GM12878 (cell line): ENCODE measurements around the gene RND2. TPM values are rescaled to one million over a fixed set of nuclear protein-coding genes. Genes with fewer than 3 reads are reported as not detected.

Source experiments
- ATAC-seq: fragments of 200-7000 bp; cut with Tn5 transposase; 3 replicates; pipeline ENCODE4 v1.9.1; 2020; ENCODE audit warnings: mild to moderate bottlenecking, moderate library complexity
- BruUV-seq: library from RNA; stranded (reverse); fragments of 400-500 nt; replicated peaks from 2 replicates; lab custom pipeline; 2021; lab: Mats Ljungman, UMichigan
- CTCF ChIA-PET: fragments of 300-600 bp; sonication (Branson Sonifier 250); formaldehyde crosslinking; extraction: SDS; loops from one replicate; lab custom pipeline; 2021; ENCODE audit warnings: inconsistent platforms; lab: Yijun Ruan, JAX
- POLR2A ChIA-PET: fragments of 350-600 bp; formaldehyde crosslinking; extraction: SDS; loops from one replicate; lab custom pipeline; 2021; ENCODE audit warnings: inconsistent platforms; lab: Charles Lee
- RAD21 ChIA-PET: fragments of 300-600 bp; sonication (Branson Sonifier 250); formaldehyde crosslinking; loops from one replicate; lab custom pipeline; 2023; ENCODE audit warnings: antibody characterized with exemption; ENCODE audit not compliant: unreplicated experiment; lab: Charles Lee
- SMC1A ChIA-PET: fragments of 300-600 bp; sonication (Branson Sonifier 250); formaldehyde crosslinking; loops from one replicate; lab custom pipeline; 2023; ENCODE audit not compliant: unreplicated experiment, uncharacterized antibody; lab: Charles Lee
- DNase-seq: peaks from one replicate; pipeline ENCODE4 v3.0.0-alpha.2; 2011; ENCODE audit warnings: low read depth, low spot score
- FAIRE-seq: peaks from 3 replicates; lab custom pipeline; 2011; peaks lifted over from hg19 to GRCh38; lab: Jason Lieb, UNC
- H2AFZ ChIP-seq: 2 replicates; pipeline ENCODE4 v1.6.0; 2011; ENCODE audit warnings: low read depth, low read length, control low read depth; ENCODE audit not compliant: control insufficient read depth
- H3K27ac ChIP-seq: 2 replicates; pipeline ENCODE4 v1.5.1; 2011; ENCODE audit warnings: control low read depth; ENCODE audit not compliant: control insufficient read depth, insufficient read depth
- H3K27me3 ChIP-seq, 2 experiments: replicated peaks in 1 of 2; 2 replicates each; pipeline versions ENCODE4 v1.6.0 to v1.6.1; 2011; ENCODE audit warnings: low read length in 1 of 2; ENCODE audit not compliant: control insufficient read depth in 2 of 2, insufficient read depth in 2 of 2
- H3K36me3 ChIP-seq, 2 experiments: 2 replicates each; pipeline ENCODE4 v1.5.1; 2011; ENCODE audit warnings: low read length in 1 of 2; ENCODE audit not compliant: control insufficient read depth in 2 of 2, insufficient read depth in 2 of 2
- H3K4me1 ChIP-seq: 2 replicates; pipeline ENCODE4 v1.6.1; 2011; ENCODE audit warnings: mild to moderate bottlenecking, low read length, moderate library complexity, mixed read lengths; ENCODE audit not compliant: control insufficient read depth, insufficient read depth
- H3K4me2 ChIP-seq: 2 replicates; pipeline ENCODE4 v1.6.0; 2011; ENCODE audit warnings: control low read depth; ENCODE audit not compliant: control insufficient read depth, insufficient read depth
- H3K4me3 ChIP-seq: fragments of 200-600 bp; sonication (generic); 2 replicates; pipeline ENCODE4 v1.5.1; 2016
- H3K79me2 ChIP-seq: 2 replicates; pipeline ENCODE4 v1.6.0; 2011; ENCODE audit warnings: low read length; ENCODE audit not compliant: control insufficient read depth, insufficient read depth
- H3K9ac ChIP-seq: 2 replicates; pipeline ENCODE4 v1.8.0; 2011; ENCODE audit warnings: low read length, control low read depth, mixed read lengths; ENCODE audit not compliant: control insufficient read depth, insufficient read depth
- H3K9me3 ChIP-seq: replicated peaks from 3 replicates; pipeline ENCODE4 v1.5.1; 2011; ENCODE audit warnings: mild to moderate bottlenecking, low read length; ENCODE audit not compliant: control insufficient read depth, insufficient read depth
- H4K20me1 ChIP-seq: 2 replicates; pipeline ENCODE4 v1.6.0; 2011; ENCODE audit not compliant: control insufficient read depth, insufficient read depth
- BHLHE40 ChIP-seq, 2 experiments: fragments of 450-650 bp in 1 of 2; IDR thresholded peaks; 2 replicates each; pipeline ENCODE4 v1.6.1; 2011 to 2017; ENCODE audit warnings: low read depth in 2 of 2, borderline replicate concordance in 1 of 2, improper control_type of control experiment in 1 of 2, low read length in 1 of 2, mild to moderate bottlenecking in 1 of 2
- MLLT1 ChIP-seq: fragments of 450-650 bp; IDR thresholded peaks from 2 replicates; pipeline ENCODE4 v1.6.1; 2016; ENCODE audit warnings: mild to moderate bottlenecking
- RAD51 ChIP-seq: fragments of 450-650 bp; IDR thresholded peaks from 2 replicates; pipeline ENCODE4 v1.6.1; 2016; ENCODE audit warnings: moderate library complexity, mild to moderate bottlenecking, inconsistent platforms
- RB1 ChIP-seq: fragments of 450-650 bp; formaldehyde crosslinking; IDR thresholded peaks from 2 replicates; pipeline ENCODE4 v1.6.1; 2017; ENCODE audit warnings: mild to moderate bottlenecking, borderline replicate concordance
- TCF3 ChIP-seq: IDR thresholded peaks from 2 replicates; pipeline ENCODE4 v1.6.1; 2012; ENCODE audit warnings: low read depth, mild to moderate bottlenecking, low read length, borderline replicate concordance; ENCODE audit not compliant: insufficient read depth
- WGBS: methylation state at CpG from one replicate; pipeline ENCODE4 v1.1.6; 2016; ENCODE audit warnings: low lambda C conversion rate; ENCODE audit not compliant: insufficient replicate concordance, insufficient coverage; ENCODE audit errors: missing lambda C conversion rate; 5-methylcytosine and 5-hydroxymethylcytosine counted together
- in situ Hi-C: fragments of 300-500 bp; cut with MboI; formaldehyde crosslinking; loops from 9 replicates; pipeline ENCODE4 v1.14.3; 2018; ENCODE audit warnings: mixed read lengths
- intact Hi-C: fragments of 100-400 bp; cut with micrococcal nuclease; formaldehyde crosslinking; loops from one replicate; pipeline ENCODE4 v1.14.2; 2022; ENCODE audit not compliant: unreplicated experiment
- polyA plus RNA-seq, 11 experiments: library from polyadenylated mRNA; depleted of rRNA in 4 of 11; unstranded in 6 of 11; stranded (reverse) in 5 of 11; fragments of >200 nt; fragmentation: Nextera tagmentation in 4 of 11; fragmentation: Illumina TruSeq in 1 of 11; extraction: Ambion mirVana in 4 of 11; extraction: Trizol in 1 of 11; gene quantifications; 1 replicate in 1 of 11; 2 replicates in 10 of 11; pipeline versions ENCODE4 v1.2.1 to v1.2.3, GENCODE V29; 2011 to 2016; ENCODE audit warnings: inconsistent platforms in 2 of 11, missing spikeins in 2 of 11, low read depth in 1 of 11
- total RNA-seq, 4 experiments: library from RNA; depleted of rRNA in 3 of 4; stranded (reverse); fragments of >200 nt in 3 of 4; fragmentation: Illumina TruSeq in 1 of 4; extraction: Trizol in 1 of 4; gene quantifications; 2 replicates each; pipeline versions ENCODE4 v1.2.1 to v1.2.3, GENCODE V29; 2013 to 2021
- TF ChIP-seq, protein P1 (sequence below): IDR thresholded peaks from 2 replicates; pipeline ENCODE4 v1.6.1; 2012; ENCODE audit warnings: improper control_type of control experiment, low read depth, low read length; ENCODE audit not compliant: insufficient replicate concordance

Gene RND2
- total and polyA plus RNA-seq, 10 of the 15 experiments (the other 5 are each of a cell fraction or from before 2014, with no cell fraction given), result 0.01 to 0.05 (median 0.03) TPM; not detected in 6

DNA sequence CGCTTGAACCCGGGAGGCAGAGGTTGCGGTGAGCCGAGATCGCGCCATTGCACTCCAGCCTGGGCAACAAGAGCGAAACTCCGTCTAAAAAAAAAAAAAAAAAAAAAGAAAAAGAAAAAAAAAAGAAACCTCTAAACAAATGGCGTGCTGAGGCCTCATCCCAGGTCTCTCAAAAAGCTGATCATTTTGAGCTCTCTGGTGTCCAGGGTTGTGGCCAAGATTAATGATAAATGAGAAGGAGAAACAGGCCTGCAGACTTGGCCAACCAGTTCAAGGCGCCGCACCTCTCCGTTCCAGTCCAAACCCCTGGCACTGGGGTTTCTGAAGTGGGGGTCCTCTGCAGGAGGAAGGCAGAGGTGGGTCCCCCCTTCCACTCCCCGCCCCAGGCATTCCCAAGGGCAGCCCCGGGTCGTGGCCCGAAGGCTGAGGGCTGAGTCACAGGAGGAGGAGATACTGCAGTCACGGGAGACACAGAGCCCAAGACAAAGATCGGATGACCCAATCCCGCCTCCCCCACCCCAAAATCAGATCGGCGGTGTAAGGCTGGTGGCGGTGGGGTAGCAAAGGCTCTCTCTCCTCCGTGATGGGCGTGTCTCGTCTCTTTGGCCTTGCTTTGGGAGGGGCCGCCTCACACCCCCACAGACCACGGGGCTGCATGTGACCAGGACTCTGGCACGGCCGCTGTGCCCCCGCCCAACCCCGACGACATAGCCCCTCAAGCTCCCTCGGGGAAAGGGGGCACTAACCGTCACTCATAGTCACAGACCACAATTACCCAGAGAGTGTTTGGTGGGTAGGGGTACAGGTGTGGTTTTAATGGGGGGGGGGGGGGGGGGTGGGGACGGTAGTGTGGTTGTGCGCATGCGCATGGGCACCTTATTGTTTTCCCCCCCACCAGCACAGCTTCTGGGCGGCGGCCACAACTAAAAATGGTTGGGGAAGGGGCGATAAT, 4.0 kb upstream of the RND2 start:
- H3K9me3 ChIP-seq, result no peaks in the 10 kb centered on the region
- SMC1A ChIA-PET, result no interaction called here
- peaks cover 10% of the 10 kb centered on the region; the same call in 1 of the 2 replicates for H3K4me1 ChIP-seq
- peak overlapping the region; percentile 88; the same call in 1 of the 2 replicates for H3K4me3 ChIP-seq
- no peaks in the 10 kb centered on the region for H3K36me3 ChIP-seq
- no peak overlapping the region for H3K9ac ChIP-seq
- in situ Hi-C loops (loop anchor here (10.0 kb wide), 1 partner anchor 194 kb away; the partner anchor contains the start of gene TMEM106A), intact Hi-C loops (loop anchor here (5.0 kb wide), 1 partner anchor 311 kb away; no protein-coding TSS in a partner anchor)
- 0 out of 2 replicates have a peak, but pooled peaks have one; percentile 29 for TF ChIP-seq RAD51
- peak in 1 of 2 experiments; percentile 59; a peak in 2 of 4 replicates for TF ChIP-seq BHLHE40 (IDR thresholded peaks at IDR 0.05; ENCODE audit: borderline replicate concordance in 1 of 2, low read depth in 2 of 2, low read length in 1 of 2)
- TF ChIP-seq TCF3, result no peak
- no peak for TF ChIP-seq RB1
- TF ChIP-seq, protein P1, sequence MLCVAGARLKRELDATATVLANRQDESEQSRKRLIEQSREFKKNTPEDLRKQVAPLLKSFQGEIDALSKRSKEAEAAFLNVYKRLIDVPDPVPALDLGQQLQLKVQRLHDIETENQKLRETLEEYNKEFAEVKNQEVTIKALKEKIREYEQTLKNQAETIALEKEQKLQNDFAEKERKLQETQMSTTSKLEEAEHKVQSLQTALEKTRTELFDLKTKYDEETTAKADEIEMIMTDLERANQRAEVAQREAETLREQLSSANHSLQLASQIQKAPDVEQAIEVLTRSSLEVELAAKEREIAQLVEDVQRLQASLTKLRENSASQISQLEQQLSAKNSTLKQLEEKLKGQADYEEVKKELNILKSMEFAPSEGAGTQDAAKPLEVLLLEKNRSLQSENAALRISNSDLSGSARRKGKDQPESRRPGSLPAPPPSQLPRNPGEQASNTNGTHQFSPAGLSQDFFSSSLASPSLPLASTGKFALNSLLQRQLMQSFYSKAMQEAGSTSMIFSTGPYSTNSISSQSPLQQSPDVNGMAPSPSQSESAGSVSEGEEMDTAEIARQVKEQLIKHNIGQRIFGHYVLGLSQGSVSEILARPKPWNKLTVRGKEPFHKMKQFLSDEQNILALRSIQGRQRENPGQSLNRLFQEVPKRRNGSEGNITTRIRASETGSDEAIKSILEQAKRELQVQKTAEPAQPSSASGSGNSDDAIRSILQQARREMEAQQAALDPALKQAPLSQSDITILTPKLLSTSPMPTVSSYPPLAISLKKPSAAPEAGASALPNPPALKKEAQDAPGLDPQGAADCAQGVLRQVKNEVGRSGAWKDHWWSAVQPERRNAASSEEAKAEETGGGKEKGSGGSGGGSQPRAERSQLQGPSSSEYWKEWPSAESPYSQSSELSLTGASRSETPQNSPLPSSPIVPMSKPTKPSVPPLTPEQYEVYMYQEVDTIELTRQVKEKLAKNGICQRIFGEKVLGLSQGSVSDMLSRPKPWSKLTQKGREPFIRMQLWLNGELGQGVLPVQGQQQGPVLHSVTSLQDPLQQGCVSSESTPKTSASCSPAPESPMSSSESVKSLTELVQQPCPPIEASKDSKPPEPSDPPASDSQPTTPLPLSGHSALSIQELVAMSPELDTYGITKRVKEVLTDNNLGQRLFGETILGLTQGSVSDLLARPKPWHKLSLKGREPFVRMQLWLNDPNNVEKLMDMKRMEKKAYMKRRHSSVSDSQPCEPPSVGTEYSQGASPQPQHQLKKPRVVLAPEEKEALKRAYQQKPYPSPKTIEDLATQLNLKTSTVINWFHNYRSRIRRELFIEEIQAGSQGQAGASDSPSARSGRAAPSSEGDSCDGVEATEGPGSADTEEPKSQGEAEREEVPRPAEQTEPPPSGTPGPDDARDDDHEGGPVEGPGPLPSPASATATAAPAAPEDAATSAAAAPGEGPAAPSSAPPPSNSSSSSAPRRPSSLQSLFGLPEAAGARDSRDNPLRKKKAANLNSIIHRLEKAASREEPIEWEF, result no peak
- TF ChIP-seq MLLT1, result peak; percentile 71; the same call in 1 of the 2 replicates
- WGBS, result 37% methylated on average over 25 of the region's 40 CpGs
- FAIRE-seq, result no peak
- H3K4me2 ChIP-seq, result peak overlapping the region; percentile 78
- no peaks in the 10 kb centered on the region for H4K20me1 ChIP-seq
- RAD21 ChIA-PET, result no interaction called here
- no TSS peak for BruUV-seq
- POLR2A ChIA-PET, result no interaction called here
- no peak overlapping the region for H3K27ac ChIP-seq
- DNase-seq, result no peak
- no peaks in the 10 kb centered on the region for H3K27me3 ChIP-seq
- 0 out of 3 replicates have a peak, but pooled peaks have one; percentile 2 for ATAC-seq
- CTCF ChIA-PET, result no interaction called here
- H3K79me2 ChIP-seq, result no peaks in the 10 kb centered on the region
- peak overlapping the region; percentile 93 for H2AFZ ChIP-seq
